Measurements from ENCODE around the gene CSTPP1.
"Not testable (repeated sequence)": the region's sequence is repeated elsewhere in the genome, so short reads cannot be mapped to it uniquely, and the experiment has no call there.

Gene CSTPP1

GRCh38 chr11:46961041-46961440, 24.5 kb downstream of the CSTPP1 start:
- no peak for DNase-seq

GRCh38 chr11:46961886-46962285, 25.3 kb downstream of the CSTPP1 start:
- not testable (repeated sequence) for DNase-seq

GRCh38 chr11:46963844-46964243, 27.3 kb downstream of the CSTPP1 start:
- no peak for DNase-seq

GRCh38 chr11:46966773-46967172, 30.2 kb downstream of the CSTPP1 start:
- DNase-seq = no peak

- no peak for DNase-seq
Measured at GRCh38 chr11:46967962-46968361, 31.4 kb downstream of the CSTPP1 start.

- DNase-seq = no peak
Measured at GRCh38 chr11:46969379-46969778, 32.8 kb downstream of the CSTPP1 start.

GRCh38 chr11:46970913-46971625, 34.5 kb downstream of the CSTPP1 start:
- no peak for DNase-seq

GRCh38 chr11:46972343-46972742, 35.8 kb downstream of the CSTPP1 start:
- no peak for DNase-seq

GRCh38 chr11:46972821-46973220, 36.3 kb downstream of the CSTPP1 start:
- no peak for DNase-seq

- no peak for DNase-seq
Measured at GRCh38 chr11:46976182-46976854, 39.8 kb downstream of the CSTPP1 start.

GRCh38 chr11:46977038-46977813, 40.7 kb downstream of the CSTPP1 start:
- DNase-seq = no peak

GRCh38 chr11:46978005-46978491, 41.5 kb downstream of the CSTPP1 start:
- peak in 1 of 2 experiments; percentile 31 for DNase-seq

- DNase-seq = no peak
Measured at GRCh38 chr11:46979358-46979757, 42.8 kb downstream of the CSTPP1 start.

- DNase-seq = no peak
Measured at GRCh38 chr11:46981436-46981835, 44.9 kb downstream of the CSTPP1 start.

GRCh38 chr11:46982797-46983452, 46.4 kb downstream of the CSTPP1 start:
- no peak for DNase-seq

GRCh38 chr11:46983598-46983997, 47.0 kb downstream of the CSTPP1 start:
- DNase-seq = no peak

GRCh38 chr11:46984548-46984947, 48.0 kb downstream of the CSTPP1 start:
- DNase-seq = no peak

GRCh38 chr11:46984987-46985386, 48.4 kb downstream of the CSTPP1 start:
- DNase-seq = no peak

- no peak for DNase-seq
Measured at GRCh38 chr11:46987183-46987582, 50.6 kb downstream of the CSTPP1 start.

GRCh38 chr11:46989810-46990487, 53.4 kb downstream of the CSTPP1 start:
- not testable (repeated sequence) for DNase-seq

GRCh38 chr11:46991391-46991790, 54.8 kb downstream of the CSTPP1 start:
- no peak for DNase-seq

- DNase-seq = not testable (repeated sequence)
Measured at GRCh38 chr11:46992386-46992785, 55.8 kb downstream of the CSTPP1 start.

Measured in NCI-H2081 (cell line).